DND-41 (cell line): ENCODE data around the gene TPRN.

ENCODE experiments used
- ATAC-seq: fragments of 200-7000 bp; cut with Tn5 transposase; 3 replicates; pipeline ENCODE4 v1.9.1; 2021; ENCODE audit warnings: low read depth; ENCODE audit not compliant: insufficient read depth
- DNase-seq: peaks from one replicate; pipeline ENCODE4 v3.0.0-alpha.2; 2020
- H2AFZ ChIP-seq: 2 replicates; pipeline ENCODE4 v1.6.0; 2012; ENCODE audit warnings: low read depth, low read length
- H3K27ac ChIP-seq: 2 replicates; pipeline ENCODE4 v1.5.1; 2012; ENCODE audit warnings: low read length, inconsistent platforms
- H3K27me3 ChIP-seq: fragments of 200-600 bp; sonication (generic); 2 replicates; pipeline ENCODE4 v1.6.0; 2012; ENCODE audit warnings: low read length, mild to moderate bottlenecking, inconsistent platforms; ENCODE audit not compliant: insufficient read depth, poor library complexity
- H3K36me3 ChIP-seq: 2 replicates; pipeline ENCODE4 v1.5.1; 2012; ENCODE audit warnings: low read length, inconsistent platforms; ENCODE audit not compliant: insufficient read depth
- H3K4me1 ChIP-seq: 2 replicates; pipeline ENCODE4 v1.5.1; 2012; ENCODE audit warnings: mild to moderate bottlenecking, low read length; ENCODE audit not compliant: insufficient read depth
- H3K4me2 ChIP-seq: 2 replicates; pipeline ENCODE4 v1.6.0; 2012; ENCODE audit warnings: mild to moderate bottlenecking, moderate library complexity, low read length, inconsistent platforms; ENCODE audit not compliant: insufficient read depth
- H3K4me3 ChIP-seq, 2 experiments: fragments of 200-600 bp in 1 of 2; shearing (Covaris generic) in 1 of 2; 2 replicates each; pipeline ENCODE4 v1.5.1; 2012 to 2016; ENCODE audit warnings: inconsistent platforms in 2 of 2, low read length in 2 of 2, mild to moderate bottlenecking in 2 of 2, low read depth in 1 of 2, moderate library complexity in 1 of 2
- H3K79me2 ChIP-seq: 2 replicates; pipeline ENCODE4 v1.6.0; 2012; ENCODE audit warnings: low read length, inconsistent platforms; ENCODE audit not compliant: insufficient read depth
- H3K9ac ChIP-seq: 2 replicates; pipeline ENCODE4 v1.6.0; 2012; ENCODE audit warnings: low read depth, mild to moderate bottlenecking, inconsistent platforms, low read length, moderate library complexity
- H3K9me3 ChIP-seq: 2 replicates; pipeline ENCODE4 v1.5.1; 2012; ENCODE audit warnings: low read length, moderate library complexity, mild to moderate bottlenecking, inconsistent platforms; ENCODE audit not compliant: insufficient read depth, severe bottlenecking
- H4K20me1 ChIP-seq: 2 replicates; pipeline ENCODE4 v1.6.0; 2012; ENCODE audit warnings: low read length; ENCODE audit not compliant: insufficient read depth
- CTCF ChIP-seq: IDR thresholded peaks from 2 replicates; pipeline ENCODE4 v1.5.1; 2012; ENCODE audit warnings: borderline replicate concordance, low read length, moderate library complexity, mild to moderate bottlenecking; ENCODE audit not compliant: poor library complexity, severe bottlenecking; ENCODE audit errors: extremely low read depth
- EZH2 ChIP-seq: IDR thresholded peaks from 3 replicates; pipeline ENCODE4 v1.6.1; 2012; ENCODE audit warnings: borderline replicate concordance, low read depth, mild to moderate bottlenecking, moderate library complexity, low read length, inconsistent platforms; ENCODE audit not compliant: severe bottlenecking

The TPRN gene

GRCh38 chr9:137218754-137219271 lies 18.3 kb upstream of the TPRN start:
- TF ChIP-seq EZH2, result no peak
- DNase-seq, result no peak
- no peak overlapping the region for H3K9ac ChIP-seq
- ATAC-seq, result no peak
- H3K4me1 ChIP-seq, result peaks cover 7% of the 10 kb centered on the region
- no peaks in the 10 kb centered on the region; the same call in 1 of the 2 replicates for H4K20me1 ChIP-seq
- no peak overlapping the region for H3K4me2 ChIP-seq
- peaks cover 19% of the 10 kb centered on the region for H3K36me3 ChIP-seq
- H3K79me2 ChIP-seq, result no peaks in the 10 kb centered on the region
- H3K27me3 ChIP-seq, result no peaks in the 10 kb centered on the region
- H2AFZ ChIP-seq, result no peak overlapping the region
- no peak overlapping the region for H3K4me3 ChIP-seq
- H3K9me3 ChIP-seq, result no peaks in the 10 kb centered on the region
- no peak overlapping the region for H3K27ac ChIP-seq

- ATAC-seq, result no peak
- Histone ChIP-seq H2AFZ (no peak overlapping the region), H3K9ac (no peak overlapping the region), H4K20me1 (no peaks in the 10 kb centered on the region; the same call in 1 of the 2 replicates), H3K27me3 (no peaks in the 10 kb centered on the region), H3K4me1 (peaks cover 7% of the 10 kb centered on the region), H3K79me2 (no peaks in the 10 kb centered on the region), H3K4me2 (no peak overlapping the region), H3K4me3 (no peak overlapping the region), H3K9me3 (no peaks in the 10 kb centered on the region), H3K36me3 (peaks cover 24% of the 10 kb centered on the region), H3K27ac (no peak overlapping the region)
- no peak for DNase-seq
- TF ChIP-seq CTCF (no peak), EZH2 (no peak)
Observed at GRCh38 chr9:137218212-137218753, 17.7 kb upstream of the TPRN start.

GRCh38 chr9:137217276-137218211 lies 17.0 kb upstream of the TPRN start:
- no peak for TF ChIP-seq EZH2
- Histone ChIP-seq H3K36me3 (peaks cover 28% of the 10 kb centered on the region), H3K79me2 (no peaks in the 10 kb centered on the region), H2AFZ (no peak overlapping the region), H3K4me2 (no peak overlapping the region), H3K27me3 (no peaks in the 10 kb centered on the region), H4K20me1 (no peaks in the 10 kb centered on the region; the same call in 1 of the 2 replicates), H3K4me1 (peaks cover under 1% of the 10 kb centered on the region), H3K9me3 (no peaks in the 10 kb centered on the region), H3K27ac (no peak overlapping the region), H3K4me3 (no peak overlapping the region), H3K9ac (no peak overlapping the region)
- DNase-seq (no peak), ATAC-seq (no peak)

GRCh38 chr9:137216188-137216965 lies 15.8 kb upstream of the TPRN start:
- ATAC-seq, result no peak
- no peak for DNase-seq
- no peak overlapping the region for H2AFZ ChIP-seq
- no peaks in the 10 kb centered on the region for H3K27me3 ChIP-seq
- H3K9me3 ChIP-seq, result no peaks in the 10 kb centered on the region
- TF ChIP-seq EZH2, result no peak
- no peak for TF ChIP-seq CTCF
- peaks cover 28% of the 10 kb centered on the region for H3K36me3 ChIP-seq
- H4K20me1 ChIP-seq, result peaks cover 2% of the 10 kb centered on the region; the same call in 1 of the 2 replicates
- no peak overlapping the region for H3K9ac ChIP-seq
- no peak overlapping the region for H3K27ac ChIP-seq
- no peak overlapping the region for H3K4me2 ChIP-seq
- H3K4me1 ChIP-seq, result no peaks in the 10 kb centered on the region
- no peak overlapping the region for H3K4me3 ChIP-seq
- no peaks in the 10 kb centered on the region for H3K79me2 ChIP-seq
